Stomach (tissue), 4 donors: ENCODE measurements around the gene ARL15.

Source experiments
- EP300 ChIP-seq: sonication (generic); formaldehyde crosslinking; IDR thresholded peaks from one replicate; pipeline ENCODE4 v1.6.1; 2017; ENCODE audit warnings: antibody characterized with exemption
- TF ChIP-seq, protein P1 (sequence below), 7 experiments: fragments of 450-650 bp in 4 of 7; fragments of 200-600 bp in 3 of 7; sonication (generic) in 3 of 7; IDR thresholded peaks; one replicate each; pipeline ENCODE4 v1.5.1; 2016 to 2019; ENCODE audit warnings: antibody characterized with exemption in 7 of 7, control low read depth in 2 of 7, mild to moderate bottlenecking in 1 of 7

GRCh38 chr5:54282876-54283275 is 27.5 kb downstream of the ARL15 start:
- TF ChIP-seq, protein P1, sequence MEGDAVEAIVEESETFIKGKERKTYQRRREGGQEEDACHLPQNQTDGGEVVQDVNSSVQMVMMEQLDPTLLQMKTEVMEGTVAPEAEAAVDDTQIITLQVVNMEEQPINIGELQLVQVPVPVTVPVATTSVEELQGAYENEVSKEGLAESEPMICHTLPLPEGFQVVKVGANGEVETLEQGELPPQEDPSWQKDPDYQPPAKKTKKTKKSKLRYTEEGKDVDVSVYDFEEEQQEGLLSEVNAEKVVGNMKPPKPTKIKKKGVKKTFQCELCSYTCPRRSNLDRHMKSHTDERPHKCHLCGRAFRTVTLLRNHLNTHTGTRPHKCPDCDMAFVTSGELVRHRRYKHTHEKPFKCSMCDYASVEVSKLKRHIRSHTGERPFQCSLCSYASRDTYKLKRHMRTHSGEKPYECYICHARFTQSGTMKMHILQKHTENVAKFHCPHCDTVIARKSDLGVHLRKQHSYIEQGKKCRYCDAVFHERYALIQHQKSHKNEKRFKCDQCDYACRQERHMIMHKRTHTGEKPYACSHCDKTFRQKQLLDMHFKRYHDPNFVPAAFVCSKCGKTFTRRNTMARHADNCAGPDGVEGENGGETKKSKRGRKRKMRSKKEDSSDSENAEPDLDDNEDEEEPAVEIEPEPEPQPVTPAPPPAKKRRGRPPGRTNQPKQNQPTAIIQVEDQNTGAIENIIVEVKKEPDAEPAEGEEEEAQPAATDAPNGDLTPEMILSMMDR (IDR thresholded peaks at IDR 0.05) = no peak
- no peak for TF ChIP-seq EP300
